ES-I3 (cell line): ENCODE results near the gene UBE2U.

ENCODE experiments used
- H3K36me3 ChIP-seq: 2 replicates; pipeline ENCODE4 v1.6.1; 2013; ENCODE audit warnings: mild to moderate bottlenecking, low read length, control low read depth, moderate library complexity; ENCODE audit not compliant: insufficient read depth
- H3K4me1 ChIP-seq: 2 replicates; pipeline ENCODE4 v1.6.1; 2013; ENCODE audit warnings: mild to moderate bottlenecking, control low read depth, low read length; ENCODE audit not compliant: insufficient read depth
- H3K9ac ChIP-seq: 2 replicates; pipeline ENCODE4 v1.6.1; 2013; ENCODE audit warnings: low read depth, mild to moderate bottlenecking, low read length, moderate library complexity
- H3K9me3 ChIP-seq: 2 replicates; pipeline ENCODE4 v1.6.1; 2013; ENCODE audit warnings: mild to moderate bottlenecking, low read length, moderate library complexity; ENCODE audit not compliant: control insufficient read depth, insufficient read depth

The UBE2U gene

GRCh38 chr1:64266991-64267390 lies 63.6 kb downstream of the UBE2U start:
- H3K4me1 ChIP-seq, result peaks cover 3% of the 10 kb centered on the region; the same call in 1 of the 2 replicates
- H3K9me3 ChIP-seq, result no peaks in the 10 kb centered on the region
- no peaks in the 10 kb centered on the region for H3K36me3 ChIP-seq
- H3K9ac ChIP-seq, result no peak overlapping the region

DNA sequence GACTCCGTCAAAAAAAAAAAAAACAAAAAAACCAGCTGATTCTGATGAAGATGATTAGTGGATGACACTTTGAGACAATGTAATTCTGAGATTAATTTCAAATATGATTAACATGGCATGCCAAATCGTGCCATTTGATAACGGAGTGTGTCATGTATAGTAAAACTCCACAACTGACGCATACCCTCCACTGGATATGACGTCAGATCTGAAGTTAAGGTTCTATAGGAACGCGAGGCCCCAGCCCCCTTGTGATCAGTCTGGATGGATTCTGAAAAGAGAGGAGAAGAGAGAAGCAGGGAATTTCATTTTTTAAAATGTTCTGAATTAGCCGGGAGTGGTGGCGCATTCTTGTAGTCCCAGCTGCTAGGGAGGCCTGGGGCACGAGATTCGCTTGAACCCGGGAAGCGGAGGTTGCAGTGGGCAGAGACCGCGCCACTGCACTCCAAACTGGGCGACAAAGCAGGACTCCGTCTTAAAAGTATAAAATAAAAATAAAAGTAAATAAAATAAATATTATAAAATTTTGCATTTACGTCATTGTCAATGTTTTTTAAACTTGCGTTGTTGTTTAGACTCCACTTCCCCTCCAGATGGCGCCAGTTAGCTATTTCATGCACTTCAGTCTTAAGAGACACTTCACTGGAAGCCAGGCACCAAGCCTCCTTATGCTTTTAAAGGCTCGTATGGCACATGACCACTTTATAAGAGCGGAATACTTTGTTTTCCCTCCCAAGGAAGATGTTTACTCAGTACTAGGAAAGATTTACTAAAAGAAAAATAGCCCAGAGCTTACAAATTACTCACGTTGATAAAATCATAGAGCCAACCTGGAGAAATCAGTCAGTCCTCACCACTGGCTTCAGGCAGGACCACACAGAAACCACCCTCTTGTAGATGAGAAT lies 65.5 kb downstream of the UBE2U start:
- Histone ChIP-seq H3K9ac (no peak overlapping the region), H3K9me3 (peaks cover 8% of the 10 kb centered on the region), H3K4me1 (peaks cover 3% of the 10 kb centered on the region; the same call in 1 of the 2 replicates), H3K36me3 (no peaks in the 10 kb centered on the region)

DNA sequence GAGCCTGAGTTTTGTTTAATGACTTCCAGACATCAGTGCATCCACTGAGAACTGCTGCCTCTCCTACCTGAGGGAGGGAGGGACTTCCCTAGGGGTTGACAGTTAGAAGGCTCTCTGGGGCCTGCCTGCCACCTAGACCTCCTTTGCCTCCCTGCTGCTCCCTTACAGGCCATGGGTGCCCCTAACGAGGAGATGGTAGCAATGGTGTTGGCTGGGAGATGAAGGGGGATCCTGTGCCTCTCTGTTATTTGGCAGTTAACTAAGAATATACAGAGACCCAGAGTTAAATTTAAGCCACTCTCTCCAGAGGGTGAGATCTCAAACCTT lies 66.1 kb downstream of the UBE2U start:
- Histone ChIP-seq H3K4me1 (peaks cover 3% of the 10 kb centered on the region; the same call in 1 of the 2 replicates), H3K9me3 (peaks cover 8% of the 10 kb centered on the region), H3K36me3 (no peaks in the 10 kb centered on the region), H3K9ac (no peak overlapping the region)

- Histone ChIP-seq H3K9ac (no peak overlapping the region), H3K36me3 (no peaks in the 10 kb centered on the region)
Observed at GRCh38 chr1:64280001-64280400, 76.6 kb downstream of the UBE2U start.

DNA sequence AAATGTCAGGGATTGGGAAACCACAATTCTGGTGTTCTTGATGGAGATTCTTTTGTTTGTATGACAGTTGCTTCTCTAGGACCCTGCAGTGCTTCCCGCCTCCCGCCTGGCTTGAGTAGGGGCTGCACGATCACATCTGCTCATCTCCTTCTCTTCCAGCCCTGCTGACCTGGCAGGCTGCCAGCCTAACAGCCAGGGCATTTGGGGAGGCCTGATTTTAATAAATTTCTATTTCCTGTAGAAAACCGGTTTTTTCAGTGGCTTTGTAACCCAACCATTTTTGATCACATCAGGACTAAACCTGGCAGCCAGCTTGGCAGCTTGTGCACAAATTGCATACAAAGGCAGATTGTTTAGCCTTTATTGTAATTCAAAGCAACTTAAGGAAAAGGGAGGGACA lies 78.9 kb downstream of the UBE2U start:
- Histone ChIP-seq H3K4me1 (no peaks in the 10 kb centered on the region), H3K36me3 (no peaks in the 10 kb centered on the region), H3K9ac (no peak overlapping the region), H3K9me3 (no peaks in the 10 kb centered on the region)

More at GRCh38 chr1:64280001-64280400, 76.6 kb downstream of the UBE2U start:
- Histone ChIP-seq H3K4me1 (no peaks in the 10 kb centered on the region), H3K9me3 (no peaks in the 10 kb centered on the region)

GRCh38 chr1:64287071-64287470 lies 83.6 kb downstream of the UBE2U start:
- H3K9me3 ChIP-seq, result no peaks in the 10 kb centered on the region
- H3K9ac ChIP-seq, result no peak overlapping the region
- H3K4me1 ChIP-seq, result no peaks in the 10 kb centered on the region
- H3K36me3 ChIP-seq, result no peaks in the 10 kb centered on the region

- H3K4me1 ChIP-seq, result no peaks in the 10 kb centered on the region
- no peaks in the 10 kb centered on the region for H3K36me3 ChIP-seq
- H3K9me3 ChIP-seq, result no peaks in the 10 kb centered on the region
- no peak overlapping the region for H3K9ac ChIP-seq
Observed at GRCh38 chr1:64290420-64290819, 87.0 kb downstream of the UBE2U start.

- no peaks in the 10 kb centered on the region for H3K4me1 ChIP-seq
- no peaks in the 10 kb centered on the region for H3K36me3 ChIP-seq
- no peaks in the 10 kb centered on the region for H3K9me3 ChIP-seq
- H3K9ac ChIP-seq, result no peak overlapping the region
Observed at GRCh38 chr1:64291931-64292330, 88.5 kb downstream of the UBE2U start.

GRCh38 chr1:64292399-64292798 lies 89.0 kb downstream of the UBE2U start:
- peaks cover 3% of the 10 kb centered on the region; the same call in 1 of the 2 replicates for H3K9me3 ChIP-seq
- H3K36me3 ChIP-seq, result no peaks in the 10 kb centered on the region
- H3K9ac ChIP-seq, result no peak overlapping the region
- no peaks in the 10 kb centered on the region for H3K4me1 ChIP-seq

GRCh38 chr1:64293820-64294219 lies 90.4 kb downstream of the UBE2U start:
- Histone ChIP-seq H3K36me3 (no peaks in the 10 kb centered on the region), H3K4me1 (no peaks in the 10 kb centered on the region), H3K9me3 (peaks cover 3% of the 10 kb centered on the region; the same call in 1 of the 2 replicates), H3K9ac (no peak overlapping the region)

- Histone ChIP-seq H3K36me3 (no peaks in the 10 kb centered on the region), H3K4me1 (no peaks in the 10 kb centered on the region), H3K9me3 (peaks cover 3% of the 10 kb centered on the region; the same call in 1 of the 2 replicates), H3K9ac (no peak overlapping the region)
Observed at GRCh38 chr1:64295136-64295535, 91.7 kb downstream of the UBE2U start.

DNA sequence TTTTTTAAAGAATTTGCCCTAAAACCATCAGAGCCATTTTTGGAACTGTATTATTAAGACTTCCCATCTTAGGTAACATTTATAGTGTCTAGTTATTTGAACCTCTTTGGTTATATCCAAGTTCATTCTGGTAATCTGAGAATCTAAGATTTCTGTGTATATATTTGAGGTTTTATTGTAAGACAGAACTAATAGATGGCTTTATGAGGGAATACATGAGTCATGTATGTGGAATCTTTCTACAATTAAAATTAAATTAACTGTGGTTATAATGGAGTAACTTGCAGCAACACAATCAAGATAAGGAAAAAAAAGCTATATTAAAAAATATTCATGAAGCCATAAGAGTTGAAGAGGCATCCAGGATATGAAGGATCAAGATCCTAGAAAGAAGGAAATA lies 92.1 kb downstream of the UBE2U start:
- Histone ChIP-seq H3K4me1 (no peaks in the 10 kb centered on the region), H3K36me3 (no peaks in the 10 kb centered on the region), H3K9ac (no peak overlapping the region), H3K9me3 (peaks cover 3% of the 10 kb centered on the region; the same call in 1 of the 2 replicates)

GRCh38 chr1:64296459-64296858 lies 93.0 kb downstream of the UBE2U start:
- H3K4me1 ChIP-seq, result no peaks in the 10 kb centered on the region
- H3K9ac ChIP-seq, result no peak overlapping the region
- H3K9me3 ChIP-seq, result peaks cover 3% of the 10 kb centered on the region; the same call in 1 of the 2 replicates
- H3K36me3 ChIP-seq, result no peaks in the 10 kb centered on the region

DNA sequence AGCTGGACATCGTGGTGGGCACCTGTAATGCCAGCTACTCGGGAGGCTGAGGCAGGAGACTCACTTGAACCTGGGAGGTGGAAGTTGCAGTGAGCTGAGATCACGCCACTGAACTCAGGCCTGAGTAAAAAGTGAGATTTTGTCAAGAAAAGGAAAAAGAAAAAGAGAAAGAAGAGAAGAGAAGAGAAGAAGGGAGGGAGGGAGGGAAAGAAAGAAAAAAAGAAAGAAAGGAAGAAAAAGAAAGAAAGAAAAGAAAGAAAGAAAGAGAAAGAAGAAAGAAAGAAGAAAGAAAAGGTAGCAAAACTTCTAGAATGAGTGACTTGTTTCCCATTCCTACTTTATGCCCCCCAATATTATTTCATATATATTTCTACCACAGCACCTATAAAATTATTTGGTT lies 98.8 kb downstream of the UBE2U start:
- Histone ChIP-seq H3K9me3 (peaks cover 2% of the 10 kb centered on the region; the same call in 1 of the 2 replicates), H3K36me3 (no peaks in the 10 kb centered on the region), H3K9ac (no peak overlapping the region), H3K4me1 (peaks cover 3% of the 10 kb centered on the region; the same call in 1 of the 2 replicates)

DNA sequence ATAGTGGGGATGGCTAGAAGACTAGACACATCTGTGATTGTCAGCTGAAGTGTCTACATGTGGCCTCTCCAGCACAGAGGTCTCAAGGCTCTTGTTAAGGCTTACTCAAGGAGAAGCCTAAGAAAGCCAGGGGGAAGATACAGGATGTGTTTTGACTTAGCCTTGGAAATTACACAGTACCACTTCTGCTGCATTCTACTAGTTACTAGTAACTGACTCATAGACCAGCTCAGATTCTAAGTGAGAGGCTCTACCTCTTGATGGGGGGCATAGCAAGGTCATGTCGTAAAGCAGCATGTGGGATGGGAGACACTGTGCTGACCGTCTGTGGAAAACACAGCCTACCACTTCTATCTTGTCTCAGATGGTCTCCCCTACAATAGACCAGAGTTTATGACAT lies 99.5 kb downstream of the UBE2U start:
- Histone ChIP-seq H3K9me3 (no peaks in the 10 kb centered on the region), H3K4me1 (peaks cover 3% of the 10 kb centered on the region; the same call in 1 of the 2 replicates), H3K36me3 (no peaks in the 10 kb centered on the region), H3K9ac (no peak overlapping the region)
